ENCODE data around the gene DNAJC10.
"Not testable (repeated sequence)": the region's sequence is repeated elsewhere in the genome, so short reads cannot be mapped to it uniquely, and the experiment has no call there.

Gene DNAJC10, protein sequence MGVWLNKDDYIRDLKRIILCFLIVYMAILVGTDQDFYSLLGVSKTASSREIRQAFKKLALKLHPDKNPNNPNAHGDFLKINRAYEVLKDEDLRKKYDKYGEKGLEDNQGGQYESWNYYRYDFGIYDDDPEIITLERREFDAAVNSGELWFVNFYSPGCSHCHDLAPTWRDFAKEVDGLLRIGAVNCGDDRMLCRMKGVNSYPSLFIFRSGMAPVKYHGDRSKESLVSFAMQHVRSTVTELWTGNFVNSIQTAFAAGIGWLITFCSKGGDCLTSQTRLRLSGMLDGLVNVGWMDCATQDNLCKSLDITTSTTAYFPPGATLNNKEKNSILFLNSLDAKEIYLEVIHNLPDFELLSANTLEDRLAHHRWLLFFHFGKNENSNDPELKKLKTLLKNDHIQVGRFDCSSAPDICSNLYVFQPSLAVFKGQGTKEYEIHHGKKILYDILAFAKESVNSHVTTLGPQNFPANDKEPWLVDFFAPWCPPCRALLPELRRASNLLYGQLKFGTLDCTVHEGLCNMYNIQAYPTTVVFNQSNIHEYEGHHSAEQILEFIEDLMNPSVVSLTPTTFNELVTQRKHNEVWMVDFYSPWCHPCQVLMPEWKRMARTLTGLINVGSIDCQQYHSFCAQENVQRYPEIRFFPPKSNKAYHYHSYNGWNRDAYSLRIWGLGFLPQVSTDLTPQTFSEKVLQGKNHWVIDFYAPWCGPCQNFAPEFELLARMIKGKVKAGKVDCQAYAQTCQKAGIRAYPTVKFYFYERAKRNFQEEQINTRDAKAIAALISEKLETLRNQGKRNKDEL

DNA sequence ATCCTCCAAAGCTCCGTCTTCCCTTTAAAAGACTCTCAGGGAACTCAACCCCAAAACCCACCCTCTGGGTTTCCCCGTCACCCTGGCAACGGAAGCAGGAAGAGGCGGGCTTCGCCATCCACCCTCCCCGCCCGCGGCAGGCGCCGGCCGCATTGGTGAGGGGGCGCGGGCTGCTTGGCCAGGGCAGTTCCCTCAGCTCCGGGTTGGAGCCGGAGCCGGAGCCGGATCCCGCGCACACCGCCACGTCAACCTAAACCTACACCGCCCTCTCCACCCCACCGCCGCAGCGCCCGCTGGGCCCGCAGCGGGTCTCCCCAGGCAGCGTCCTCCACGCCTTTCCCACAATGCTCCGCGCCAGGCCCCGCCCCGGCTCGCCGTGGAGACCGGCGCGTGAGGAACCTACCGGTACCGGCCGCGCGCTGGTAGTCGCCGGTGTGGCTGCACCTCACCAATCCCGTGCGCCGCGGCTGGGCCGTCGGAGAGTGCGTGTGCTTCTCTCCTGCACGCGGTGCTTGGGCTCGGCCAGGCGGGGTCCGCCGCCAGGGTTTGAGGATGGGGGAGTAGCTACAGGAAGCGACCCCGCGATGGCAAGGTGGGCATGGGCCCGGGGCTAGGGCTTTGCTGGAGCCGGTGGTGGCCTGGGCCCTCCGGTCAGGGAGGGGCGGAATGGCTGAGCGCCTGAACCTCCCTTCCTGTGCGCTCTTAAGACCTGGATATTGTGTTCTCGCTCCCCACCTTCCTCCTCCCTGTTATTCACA, at the start of gene DNAJC10:
TSS of gene DNAJC10 (plus strand) at position 366 of the 758 bp plus-strand sequence. CDS start 1,830 bp downstream, outside the sequence.
- peak; percentile 100 for DNase-seq

DNA sequence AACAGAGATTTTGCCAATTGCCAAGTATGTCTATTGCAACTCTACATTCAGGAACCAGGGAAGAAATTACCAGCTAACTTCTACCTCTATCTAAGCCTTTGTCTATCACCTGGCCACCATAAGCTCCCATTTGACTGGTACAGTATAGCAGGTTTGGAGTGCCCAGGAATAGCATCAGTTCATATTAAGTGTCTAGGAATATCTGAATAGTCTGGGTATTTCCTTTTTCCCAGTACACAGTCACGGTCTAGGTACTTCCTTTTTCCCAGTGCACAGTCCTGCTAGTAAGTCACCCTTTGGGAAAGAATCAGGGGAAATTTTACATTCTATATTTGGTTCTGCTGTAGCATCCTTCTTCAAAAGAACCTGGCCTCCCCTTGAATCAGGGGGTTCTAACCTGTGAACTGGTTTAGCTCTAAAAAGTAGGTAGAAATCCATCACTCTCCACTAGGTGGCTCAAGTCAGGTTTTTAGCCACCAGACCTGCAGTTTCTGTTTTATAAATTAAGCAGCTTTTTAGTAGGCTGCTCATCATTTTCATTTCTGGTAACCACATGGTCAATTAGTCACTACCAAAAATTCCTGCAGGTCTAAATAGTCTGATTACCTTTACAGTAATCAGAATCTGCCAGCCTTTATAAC, 49.3 kb upstream of the DNAJC10 start:
- DNase-seq, result peak; percentile 89

- DNase-seq, result peak; percentile 66
These were observed 48.8 kb upstream of the DNAJC10 start for GRCh38 chr2:182667315-182667695.

GRCh38 chr2:182668671-182669070, 47.4 kb upstream of the DNAJC10 start:
- peak; percentile 100 for DNase-seq

- DNase-seq, result peak; percentile 39
These were observed 43.4 kb upstream of the DNAJC10 start for GRCh38 chr2:182672466-182673165.

GRCh38 chr2:182680837-182681236, 35.2 kb upstream of the DNAJC10 start:
- DNase-seq, result no peak

DNA sequence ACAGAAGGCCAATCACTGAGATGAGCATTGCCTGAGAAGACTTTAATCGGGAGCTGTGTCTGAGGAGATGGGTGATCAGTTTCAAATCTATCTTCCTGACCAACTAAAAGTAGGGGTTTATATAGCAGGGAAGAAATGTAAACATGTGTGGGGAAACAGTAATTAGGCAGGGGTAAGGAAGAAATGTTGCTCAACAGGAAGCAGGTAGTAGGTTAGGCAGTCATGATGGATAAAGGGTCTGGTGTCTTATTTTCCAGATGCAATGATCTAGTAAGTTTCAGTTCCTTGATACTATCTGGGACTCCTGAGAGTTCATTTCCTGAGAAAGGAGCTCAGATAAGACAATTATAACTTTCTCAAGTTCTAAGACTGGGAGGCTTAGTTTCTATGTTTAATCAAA, 33.8 kb upstream of the DNAJC10 start:
- DNase-seq, result no peak

DNA sequence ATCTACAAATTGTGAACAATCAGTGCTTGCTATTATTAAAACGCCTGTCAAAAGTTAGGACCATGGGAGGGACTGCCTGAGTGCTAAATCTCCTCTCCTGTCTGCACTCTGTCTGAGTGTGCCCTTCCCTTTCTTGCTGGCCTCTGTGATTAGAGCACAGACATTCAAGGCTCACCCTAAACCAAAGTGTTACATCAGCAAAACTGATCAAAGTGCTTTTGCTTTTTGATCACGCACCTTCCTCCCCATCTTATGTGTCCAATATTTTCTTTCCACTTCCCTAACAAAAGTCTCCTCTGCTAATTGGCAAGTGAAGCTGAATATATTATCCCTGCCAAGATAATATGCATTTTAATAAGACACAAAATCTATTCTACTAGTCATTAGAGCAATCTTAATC, 30.5 kb upstream of the DNAJC10 start:
- no peak for DNase-seq

DNA sequence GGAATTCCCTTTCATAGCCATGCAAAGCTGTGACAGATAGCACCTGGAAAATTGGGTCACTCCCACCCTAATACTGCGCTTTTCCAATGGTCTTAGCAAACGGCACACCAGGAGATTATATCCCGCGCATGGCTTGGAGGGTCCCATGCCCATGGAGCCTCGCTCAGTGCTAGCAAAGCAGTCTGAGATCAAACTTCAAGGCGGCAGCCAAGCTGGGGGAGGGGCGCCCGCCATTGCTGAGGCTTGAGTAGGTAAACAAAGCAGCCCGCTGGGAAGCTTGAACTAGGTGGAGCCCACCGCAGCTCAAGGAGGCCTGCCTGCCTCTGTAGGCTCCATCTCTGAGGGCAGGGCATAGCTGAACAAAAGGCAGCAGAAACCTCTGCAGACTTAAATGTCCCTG, 29.3 kb upstream of the DNAJC10 start:
- DNase-seq, result not testable (repeated sequence)

DNA sequence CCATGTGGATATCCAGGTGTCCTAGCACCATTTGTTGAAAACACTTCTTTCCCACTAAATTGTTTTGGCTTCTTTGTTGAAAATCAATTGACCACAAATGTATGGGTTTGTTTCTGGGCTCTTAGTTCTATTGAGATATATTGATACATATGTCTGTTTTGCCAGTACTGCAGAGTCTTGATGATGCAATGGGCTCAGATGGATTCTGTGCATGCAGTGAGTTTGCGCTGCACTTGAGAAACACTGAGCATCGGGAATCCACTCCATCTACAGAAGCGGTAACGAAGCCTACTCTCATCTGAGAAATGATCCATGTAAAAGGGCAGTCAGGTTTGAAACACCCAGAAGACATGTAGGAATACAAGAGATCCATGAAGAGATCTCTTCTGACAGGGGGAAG, 21.9 kb upstream of the DNAJC10 start:
- peak; percentile 66 for DNase-seq

DNA sequence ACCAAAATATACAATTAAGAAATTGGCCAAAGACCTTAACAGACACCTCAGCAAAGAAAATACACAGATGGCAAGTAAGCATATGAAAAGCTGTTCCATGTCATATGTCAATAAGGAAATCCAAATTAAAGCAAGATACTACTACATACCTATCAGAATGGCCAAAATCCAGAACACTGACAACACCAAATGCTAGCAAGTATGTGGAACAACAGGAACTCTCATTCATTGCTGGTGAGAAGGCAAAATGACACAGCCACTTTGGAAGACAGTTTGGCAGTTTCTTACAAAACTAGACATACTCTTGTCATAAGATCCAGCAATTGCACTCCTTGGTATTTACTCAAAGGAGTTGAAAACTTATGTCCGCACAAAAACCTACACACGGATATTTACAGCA, 20.3 kb upstream of the DNAJC10 start:
- no peak for DNase-seq

DNA sequence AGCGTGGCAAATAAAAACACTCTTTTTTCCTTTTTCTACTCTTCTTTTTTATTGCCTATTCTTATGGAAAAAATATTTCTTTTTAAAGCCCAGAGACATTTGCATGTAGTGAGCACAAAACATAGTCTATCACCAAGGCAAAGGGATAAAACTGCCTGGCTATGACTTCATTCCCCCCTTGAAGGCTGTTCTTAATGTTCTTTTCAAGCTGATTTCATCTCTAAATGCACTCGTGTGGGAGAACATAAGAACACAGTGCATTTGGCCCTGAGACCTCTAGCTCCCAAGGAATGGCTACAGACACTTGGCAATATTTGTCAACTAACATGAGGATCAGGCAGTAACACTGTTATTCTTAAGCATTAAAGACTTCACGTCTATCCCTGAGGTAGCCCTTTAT, 17.4 kb upstream of the DNAJC10 start:
- DNase-seq, result no peak

DNA sequence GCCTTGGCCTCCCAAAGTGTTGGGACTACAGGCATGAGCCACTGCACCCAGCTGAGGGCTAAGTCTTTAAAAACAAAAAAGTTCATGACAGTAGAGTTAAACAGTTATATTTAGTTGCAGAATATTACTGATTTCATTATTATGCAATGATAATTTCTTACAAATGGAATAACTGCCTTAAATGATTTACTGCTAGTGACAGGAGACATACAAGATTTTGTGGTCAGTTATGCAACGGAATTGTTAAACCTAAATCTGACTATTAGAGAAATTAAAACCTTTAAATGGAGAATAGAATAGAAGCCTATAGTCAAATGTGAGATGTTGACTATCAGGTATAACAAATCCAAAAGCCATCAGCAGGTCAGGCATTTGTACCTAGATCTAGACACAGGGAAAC, 10.3 kb upstream of the DNAJC10 start:
- DNase-seq, result no peak

DNA sequence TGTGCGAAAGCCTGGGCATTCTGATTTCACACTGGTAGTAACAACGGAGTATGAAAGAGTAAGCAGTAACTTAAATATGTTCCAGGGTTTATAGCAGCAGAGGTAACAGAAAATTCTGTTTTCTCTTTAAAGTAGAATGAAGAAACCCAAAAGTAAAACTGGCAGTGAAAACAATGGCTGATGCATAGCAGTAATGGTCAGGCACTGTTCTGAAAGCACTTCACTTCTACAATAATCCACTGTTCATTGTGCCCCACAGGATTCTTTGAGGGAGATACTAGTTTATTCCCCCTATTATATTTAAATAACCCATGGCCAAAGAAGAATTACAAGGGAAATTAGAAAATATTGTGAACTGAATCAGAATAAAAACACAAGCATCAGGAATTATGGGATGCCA, 9.3 kb upstream of the DNAJC10 start:
- no peak for DNase-seq

DNA sequence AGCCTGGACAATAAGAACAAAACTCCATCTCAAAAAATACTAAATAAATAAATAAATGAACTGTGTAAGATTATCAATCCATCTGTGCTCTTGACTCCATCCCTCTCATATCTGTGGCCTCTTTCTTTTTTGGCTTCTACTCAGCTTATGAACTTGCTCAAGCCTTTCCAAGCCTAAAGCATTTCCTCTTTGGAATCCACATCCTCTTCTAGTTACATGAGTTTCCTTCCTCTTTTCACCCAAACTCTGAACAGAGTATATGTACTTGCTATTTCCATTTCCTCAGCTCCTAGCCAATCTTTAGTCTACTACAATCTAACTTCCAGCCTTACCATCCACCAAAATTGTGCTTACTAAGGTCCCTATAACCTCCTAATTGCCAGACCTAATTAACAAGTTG, 2.5 kb upstream of the DNAJC10 start:
- DNase-seq, result no peak

GRCh38 chr2:182715121-182715891, 751 bp upstream of the DNAJC10 start:
- peak; percentile 91 for DNase-seq

GRCh38 chr2:182716650-182716979, 558 bp downstream of the DNAJC10 start:
- peak; percentile 91 for DNase-seq

- peak; percentile 66 for DNase-seq
These were observed 1.4 kb downstream of the DNAJC10 start for GRCh38 chr2:182717416-182717815.

- no peak for DNase-seq
These were observed 1.8 kb downstream of the DNAJC10 start for GRCh38 chr2:182717816-182718215.

GRCh38 chr2:182718459-182718858, 2.4 kb downstream of the DNAJC10 start:
- DNase-seq, result no peak

GRCh38 chr2:182719116-182719515, 3.1 kb downstream of the DNAJC10 start:
- not testable (repeated sequence) for DNase-seq

- no peak for DNase-seq
These were observed 8.6 kb downstream of the DNAJC10 start for GRCh38 chr2:182724656-182725055.
